GM23338 (cell line): Measurements from ENCODE around the gene SPEM2.

Experiments
- EZH2 ChIP-seq: fragments of 200-600 bp; sonication (generic); IDR thresholded peaks from one replicate; pipeline ENCODE4 v1.8.0; 2017; ENCODE audit warnings: antibody characterized with exemption, mild to moderate bottlenecking, low read depth; ENCODE audit not compliant: unreplicated experiment
- TF ChIP-seq, protein P1 (sequence below), 2 experiments: fragments of 200-600 bp in 1 of 2; sonication (generic) in 1 of 2; conservative IDR thresholded peaks; 2 replicates each; pipeline versions ENCODE4 v1.5.1 to v1.6.1; 2016 to 2017; ENCODE audit warnings: antibody characterized with exemption in 2 of 2, low read depth in 2 of 2, mild to moderate bottlenecking in 2 of 2, moderate library complexity in 1 of 2

DNA sequence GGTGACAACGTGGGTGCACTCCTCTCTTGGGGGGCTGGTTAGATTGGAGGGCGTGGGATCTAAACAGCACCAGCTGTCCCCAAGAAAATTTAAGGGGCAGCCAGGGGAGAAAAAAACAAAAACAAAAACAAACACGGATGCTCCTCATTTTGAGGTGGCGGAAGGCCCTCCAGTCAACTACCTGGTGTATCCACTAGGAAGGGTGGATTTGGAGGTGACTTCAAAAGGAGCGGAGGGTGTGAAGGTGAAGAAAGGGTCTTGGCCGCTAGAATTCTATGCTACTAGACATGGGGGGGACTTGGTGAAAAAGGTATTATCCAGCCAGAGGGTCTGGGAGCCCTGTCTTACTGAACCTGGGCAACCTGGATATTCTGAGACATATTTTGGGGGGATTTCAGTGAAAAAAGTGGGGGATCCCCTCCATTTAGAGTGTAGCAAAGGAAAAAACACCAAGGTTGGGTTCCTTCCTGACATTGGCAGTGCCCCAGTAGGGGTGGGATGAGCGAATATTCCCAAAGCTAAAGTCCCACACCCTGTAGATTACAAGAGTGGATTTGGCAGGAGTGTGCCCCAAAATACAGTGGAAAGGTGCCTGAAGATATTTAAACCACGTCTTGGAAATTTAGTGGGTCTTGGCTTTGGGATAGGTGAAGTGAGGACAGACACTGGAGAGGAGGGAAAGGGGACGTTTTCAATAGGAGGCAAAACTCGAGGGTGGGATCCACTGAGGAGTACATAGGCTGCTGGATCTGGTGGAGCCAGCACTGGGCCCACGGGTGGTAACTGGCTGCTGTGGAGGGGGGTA is 13.4 kb downstream of the SPEM2 start:
- TF ChIP-seq, protein P1, sequence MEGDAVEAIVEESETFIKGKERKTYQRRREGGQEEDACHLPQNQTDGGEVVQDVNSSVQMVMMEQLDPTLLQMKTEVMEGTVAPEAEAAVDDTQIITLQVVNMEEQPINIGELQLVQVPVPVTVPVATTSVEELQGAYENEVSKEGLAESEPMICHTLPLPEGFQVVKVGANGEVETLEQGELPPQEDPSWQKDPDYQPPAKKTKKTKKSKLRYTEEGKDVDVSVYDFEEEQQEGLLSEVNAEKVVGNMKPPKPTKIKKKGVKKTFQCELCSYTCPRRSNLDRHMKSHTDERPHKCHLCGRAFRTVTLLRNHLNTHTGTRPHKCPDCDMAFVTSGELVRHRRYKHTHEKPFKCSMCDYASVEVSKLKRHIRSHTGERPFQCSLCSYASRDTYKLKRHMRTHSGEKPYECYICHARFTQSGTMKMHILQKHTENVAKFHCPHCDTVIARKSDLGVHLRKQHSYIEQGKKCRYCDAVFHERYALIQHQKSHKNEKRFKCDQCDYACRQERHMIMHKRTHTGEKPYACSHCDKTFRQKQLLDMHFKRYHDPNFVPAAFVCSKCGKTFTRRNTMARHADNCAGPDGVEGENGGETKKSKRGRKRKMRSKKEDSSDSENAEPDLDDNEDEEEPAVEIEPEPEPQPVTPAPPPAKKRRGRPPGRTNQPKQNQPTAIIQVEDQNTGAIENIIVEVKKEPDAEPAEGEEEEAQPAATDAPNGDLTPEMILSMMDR (conservative IDR thresholded peaks at IDR 0.05; ENCODE audit: low read depth in 2 of 2) = no peak
- peak; percentile 38 for TF ChIP-seq EZH2
